ENCODE results near the gene LHFPL3.

GRCh38 chr7:104327938-104328295 is 486 bp upstream of the LHFPL3 start:
- TF ChIP-seq CTCF (IDR thresholded peaks at IDR 0.05) = no peak
- no peak for TF ChIP-seq POLR2A (IDR thresholded peaks at IDR 0.05)

Data from thyroid gland (tissue), 4 donors.